HG02885 (cell line): ENCODE results near the gene PRKCZ.

Experiments
- ATAC-seq: cut with Tn5 transposase; IDR thresholded peaks from one replicate; pipeline ENCODE4 v1.9.1; 2021; ENCODE audit warnings: mild to moderate bottlenecking; ENCODE audit not compliant: unreplicated experiment, poor library complexity

The PRKCZ gene

GRCh38 chr1:2233468-2233867, 183.3 kb downstream of the PRKCZ start:
- ATAC-seq, result no peak

GRCh38 chr1:2233997-2234761, 184.0 kb downstream of the PRKCZ start:
- ATAC-seq, result no peak

GRCh38 chr1:2234762-2235113, 184.5 kb downstream of the PRKCZ start:
- ATAC-seq, result no peak
